ENCODE measurements around the gene TRIM60.
"Not testable (repeated sequence)": the region's sequence is repeated elsewhere in the genome, so short reads cannot be mapped to it uniquely, and the experiment has no call there.

Gene TRIM60

DNA sequence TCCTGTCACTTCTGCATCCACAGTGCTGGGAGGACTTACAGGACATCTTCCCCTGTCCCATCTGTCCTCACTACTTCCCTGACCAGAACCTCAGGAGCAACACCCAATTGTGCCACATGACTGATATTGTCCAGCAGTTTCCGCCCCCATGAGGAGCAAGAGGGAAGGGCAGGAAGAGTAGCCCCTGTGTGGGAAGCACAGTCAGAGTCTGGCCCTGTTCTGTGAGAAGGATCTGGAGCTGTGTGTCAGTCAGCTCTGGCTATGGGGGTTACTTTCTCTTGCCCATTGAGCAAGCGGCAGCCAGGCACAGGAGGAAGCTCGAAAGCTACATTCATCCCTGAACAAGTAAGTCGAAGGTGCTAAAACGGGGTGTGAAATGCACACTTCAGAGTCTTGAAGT is 14.8 kb upstream of the TRIM60 start:
- no peak overlapping the region for H3K18ac ChIP-seq (ENCODE audit: low read length)
- H3K79me1 ChIP-seq (ENCODE audit: low read length): no peaks in the 10 kb centered on the region
- H3K9me3 ChIP-seq (ENCODE audit: insufficient read depth, low read depth, low read length): no peaks in the 10 kb centered on the region
- no peak overlapping the region for H4K12ac ChIP-seq (ENCODE audit: low read depth, low read length)
- no peak overlapping the region for H3K4ac ChIP-seq (ENCODE audit: low read depth, low read length)
- no peaks in the 10 kb centered on the region for H3K79me2 ChIP-seq (ENCODE audit: control insufficient read depth, insufficient read depth, low read length, poor library complexity)
- H3K4me2 ChIP-seq (ENCODE audit: low read length): no peak overlapping the region
- no peaks in the 10 kb centered on the region for H3K4me1 ChIP-seq (ENCODE audit: control insufficient read depth in 1 of 2, insufficient read depth in 2 of 2, low read length in 2 of 2)
- no peak overlapping the region for H2BK120ac ChIP-seq (ENCODE audit: insufficient read depth, low read length, poor library complexity)
- H2BK5ac ChIP-seq (ENCODE audit: low read depth, low read length, poor library complexity): no peak overlapping the region
- no peaks in the 10 kb centered on the region for H3K27me3 ChIP-seq (ENCODE audit: insufficient read depth, low read length)
- H3K36me3 ChIP-seq (ENCODE audit: control insufficient read depth in 1 of 2, insufficient read depth in 2 of 2, low read length in 2 of 2): no peaks in the 10 kb centered on the region
- WGBS (ENCODE audit: extremely low coverage, insufficient coverage, insufficient read length): no CpG with 5 or more reads among the region's 5 CpGs
- no peak overlapping the region for H3K4me3 ChIP-seq (ENCODE audit: low read depth, low read length)
- H2AK5ac ChIP-seq (ENCODE audit: low read length): no peak overlapping the region
- no peak overlapping the region for H3K27ac ChIP-seq (ENCODE audit: low read depth, low read length)
- no peak overlapping the region for H2AFZ ChIP-seq (ENCODE audit: insufficient read depth, low read length, poor library complexity)
- DNase-seq: peak in 1 of 2 donors; percentile 43
- H3K9ac ChIP-seq (ENCODE audit: low read length): no peak overlapping the region
- no peak overlapping the region for H3K14ac ChIP-seq (ENCODE audit: low read length)
- H3K23ac ChIP-seq (ENCODE audit: low read length): no peak overlapping the region
- H2BK12ac ChIP-seq (ENCODE audit: low read length): no peak overlapping the region
- H4K91ac ChIP-seq (ENCODE audit: low read depth, low read length): no peak overlapping the region
- no peak overlapping the region for H4K8ac ChIP-seq (ENCODE audit: low read depth, low read length)

DNA sequence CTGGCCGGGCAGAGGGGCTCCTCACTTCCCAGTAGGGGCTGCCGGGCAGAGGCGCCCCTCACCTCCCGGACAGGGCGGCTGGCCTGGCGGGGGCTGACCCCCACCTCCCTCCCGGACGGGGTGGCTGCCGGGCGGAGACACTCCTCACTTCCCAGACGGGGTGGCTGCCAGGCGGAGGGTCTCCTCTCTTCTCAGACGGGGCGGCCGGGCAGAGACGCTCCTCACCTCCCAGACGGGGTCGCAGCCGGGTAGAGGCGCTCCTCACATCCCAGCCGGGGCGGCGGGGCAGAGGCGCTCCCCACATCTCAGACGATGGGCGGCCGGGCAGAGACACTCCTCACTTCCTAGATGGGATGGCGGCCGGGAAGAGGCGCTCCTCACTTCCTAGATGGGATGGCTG is 11.8 kb upstream of the TRIM60 start:
- not testable (repeated sequence) for H4K12ac ChIP-seq (ENCODE audit: low read depth, low read length); H3K4me3 ChIP-seq (ENCODE audit: low read depth, low read length); H3K4me1 ChIP-seq (ENCODE audit: control insufficient read depth in 1 of 2, insufficient read depth in 2 of 2, low read length in 2 of 2); H3K27ac ChIP-seq (ENCODE audit: low read depth, low read length); H2BK12ac ChIP-seq (ENCODE audit: low read length); DNase-seq; H3K14ac ChIP-seq (ENCODE audit: low read length); H3K4me2 ChIP-seq (ENCODE audit: low read length); H2BK120ac ChIP-seq (ENCODE audit: insufficient read depth, low read length, poor library complexity); H2BK5ac ChIP-seq (ENCODE audit: low read depth, low read length, poor library complexity); H3K23ac ChIP-seq (ENCODE audit: low read length); H3K36me3 ChIP-seq (ENCODE audit: control insufficient read depth in 1 of 2, insufficient read depth in 2 of 2, low read length in 2 of 2); H4K91ac ChIP-seq (ENCODE audit: low read depth, low read length); H3K4ac ChIP-seq (ENCODE audit: low read depth, low read length); H3K9ac ChIP-seq (ENCODE audit: low read length); H3K18ac ChIP-seq (ENCODE audit: low read length); H2AK5ac ChIP-seq (ENCODE audit: low read length); H3K79me2 ChIP-seq (ENCODE audit: control insufficient read depth, insufficient read depth, low read length, poor library complexity); H4K8ac ChIP-seq (ENCODE audit: low read depth, low read length); H3K79me1 ChIP-seq (ENCODE audit: low read length); H3K9me3 ChIP-seq (ENCODE audit: insufficient read depth, low read depth, low read length); H2AFZ ChIP-seq (ENCODE audit: insufficient read depth, low read length, poor library complexity); H3K27me3 ChIP-seq (ENCODE audit: insufficient read depth, low read length)
- WGBS (ENCODE audit: extremely low coverage, insufficient coverage, insufficient read length): no CpG with 5 or more reads among the region's 30 CpGs

- H3K79me1 ChIP-seq (ENCODE audit: low read length); H4K8ac ChIP-seq (ENCODE audit: low read depth, low read length); H3K23ac ChIP-seq (ENCODE audit: low read length); H2AFZ ChIP-seq (ENCODE audit: insufficient read depth, low read length, poor library complexity); H3K4me2 ChIP-seq (ENCODE audit: low read length); H3K79me2 ChIP-seq (ENCODE audit: control insufficient read depth, insufficient read depth, low read length, poor library complexity); H2BK120ac ChIP-seq (ENCODE audit: insufficient read depth, low read length, poor library complexity); H2BK5ac ChIP-seq (ENCODE audit: low read depth, low read length, poor library complexity); H3K4ac ChIP-seq (ENCODE audit: low read depth, low read length); H3K9ac ChIP-seq (ENCODE audit: low read length); H2AK5ac ChIP-seq (ENCODE audit: low read length); H3K4me1 ChIP-seq (ENCODE audit: control insufficient read depth in 1 of 2, insufficient read depth in 2 of 2, low read length in 2 of 2); H3K27me3 ChIP-seq (ENCODE audit: insufficient read depth, low read length); H3K36me3 ChIP-seq (ENCODE audit: control insufficient read depth in 1 of 2, insufficient read depth in 2 of 2, low read length in 2 of 2); H4K91ac ChIP-seq (ENCODE audit: low read depth, low read length); H3K4me3 ChIP-seq (ENCODE audit: low read depth, low read length); H3K18ac ChIP-seq (ENCODE audit: low read length); H2BK12ac ChIP-seq (ENCODE audit: low read length); H3K27ac ChIP-seq (ENCODE audit: low read depth, low read length); H4K12ac ChIP-seq (ENCODE audit: low read depth, low read length); DNase-seq; H3K9me3 ChIP-seq (ENCODE audit: insufficient read depth, low read depth, low read length); H3K14ac ChIP-seq (ENCODE audit: low read length): not testable (repeated sequence)
- no CpG with 5 or more reads among the region's 8 CpGs for whole genome bisulfite sequencing (ENCODE audit: extremely low coverage, insufficient coverage, insufficient read length)
These were observed 6.0 kb upstream of the TRIM60 start for GRCh38 chr4:165025782-165026181.

- Histone ChIP-seq H3K23ac (ENCODE audit: low read length) (no peak overlapping the region), H3K27ac (ENCODE audit: low read depth, low read length) (no peak overlapping the region)
- no CpG with 5 or more reads among the region's 7 CpGs for WGBS (ENCODE audit: extremely low coverage, insufficient coverage, insufficient read length)
These were observed 3.9 kb upstream of the TRIM60 start for GRCh38 chr4:165027762-165028402.

More at GRCh38 chr4:165027762-165028402, 3.9 kb upstream of the TRIM60 start:
- H3K4ac ChIP-seq (ENCODE audit: low read depth, low read length): no peak overlapping the region
- no peaks in the 10 kb centered on the region for H3K36me3 ChIP-seq (ENCODE audit: control insufficient read depth in 1 of 2, insufficient read depth in 2 of 2, low read length in 2 of 2)
- no peaks in the 10 kb centered on the region for H3K27me3 ChIP-seq (ENCODE audit: insufficient read depth, low read length)
- no peak overlapping the region for H2AFZ ChIP-seq (ENCODE audit: insufficient read depth, low read length, poor library complexity)
- H3K4me3 ChIP-seq (ENCODE audit: low read depth, low read length): no peak overlapping the region
- no peaks in the 10 kb centered on the region for H3K79me2 ChIP-seq (ENCODE audit: control insufficient read depth, insufficient read depth, low read length, poor library complexity)
- no peak overlapping the region for H4K8ac ChIP-seq (ENCODE audit: low read depth, low read length)
- H3K9ac ChIP-seq (ENCODE audit: low read length): no peak overlapping the region
- no peak overlapping the region for H2AK5ac ChIP-seq (ENCODE audit: low read length)
- no peak overlapping the region for H2BK120ac ChIP-seq (ENCODE audit: insufficient read depth, low read length, poor library complexity)
- H3K79me1 ChIP-seq (ENCODE audit: low read length): no peaks in the 10 kb centered on the region
- no peak overlapping the region for H2BK5ac ChIP-seq (ENCODE audit: low read depth, low read length, poor library complexity)
- H3K14ac ChIP-seq (ENCODE audit: low read length): no peak overlapping the region
- H4K12ac ChIP-seq (ENCODE audit: low read depth, low read length): no peak overlapping the region
- H3K4me2 ChIP-seq (ENCODE audit: low read length): no peak overlapping the region
- peaks cover 2% of the 10 kb centered on the region for H3K9me3 ChIP-seq (ENCODE audit: insufficient read depth, low read depth, low read length)
- H3K4me1 ChIP-seq (ENCODE audit: control insufficient read depth in 1 of 2, insufficient read depth in 2 of 2, low read length in 2 of 2): no peaks in the 10 kb centered on the region
- H3K18ac ChIP-seq (ENCODE audit: low read length): no peak overlapping the region
- H4K91ac ChIP-seq (ENCODE audit: low read depth, low read length): no peak overlapping the region
- H2BK12ac ChIP-seq (ENCODE audit: low read length): no peak overlapping the region
- no peak for DNase-seq
